Stimulated activated CD8-positive, alpha-beta memory T cell treated with anti-CD3 and anti-CD28 coated beads, Interleukin-2, amount 100 ng/mL, for 48 hours (primary cell): ENCODE data around the gene VSIR.

Source experiments
- DNase-seq, 2 donors: peaks; one replicate each; pipeline ENCODE4 v3.0.0-alpha.2; 2020; ENCODE audit warnings: low read depth in 2 of 2

The VSIR gene

DNA sequence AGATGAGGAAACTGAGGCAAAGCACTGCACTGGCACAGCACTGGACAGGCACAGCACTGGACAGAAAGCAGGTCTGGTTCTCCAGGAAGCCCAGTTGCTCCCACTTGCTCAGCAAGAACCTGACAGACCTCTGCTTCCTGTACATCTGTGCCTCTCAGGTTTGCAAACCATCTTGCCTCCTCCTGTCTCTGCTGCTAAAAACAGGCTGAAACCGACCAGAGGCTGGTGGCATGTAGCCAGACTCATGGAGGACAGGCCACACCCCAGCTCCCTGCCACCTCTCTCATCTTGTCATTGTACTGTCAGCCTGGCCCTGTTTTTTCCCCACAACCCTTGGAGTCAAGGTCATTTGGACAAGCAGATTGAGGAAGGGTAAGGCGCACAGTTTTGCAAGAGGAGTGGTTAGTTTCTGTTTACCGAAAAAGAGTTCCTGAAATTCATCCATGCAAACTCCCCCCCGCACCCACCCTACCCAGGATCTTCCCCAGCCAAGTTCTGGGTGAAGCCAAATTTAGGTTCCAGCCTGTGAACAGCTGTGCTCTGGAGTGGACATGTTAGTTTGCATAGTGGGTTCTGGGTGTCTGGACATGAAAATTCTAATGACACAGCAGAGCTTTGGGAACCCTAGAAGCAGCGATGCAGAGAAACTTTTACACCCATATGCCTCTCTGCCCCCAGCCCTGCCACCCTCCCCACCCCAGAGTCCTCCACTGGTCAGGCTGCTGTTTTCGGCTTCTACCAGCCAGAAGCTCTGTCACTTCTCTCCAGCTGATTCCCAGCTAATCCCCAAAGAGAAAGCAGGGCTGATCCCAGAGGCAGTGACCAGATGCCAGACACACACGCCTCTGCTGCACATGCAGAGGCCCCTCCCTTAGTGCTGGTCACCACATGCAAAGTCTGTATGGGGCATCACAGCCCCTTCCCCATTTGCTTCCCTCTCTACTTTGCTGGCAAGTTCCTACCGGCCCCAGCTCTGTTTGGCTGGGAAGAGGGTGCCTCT is 45.3 kb downstream of the VSIR start:
- DNase-seq, result no peak

GRCh38 chr10:71727105-71727737 is 46.1 kb downstream of the VSIR start:
- no peak for DNase-seq

DNA sequence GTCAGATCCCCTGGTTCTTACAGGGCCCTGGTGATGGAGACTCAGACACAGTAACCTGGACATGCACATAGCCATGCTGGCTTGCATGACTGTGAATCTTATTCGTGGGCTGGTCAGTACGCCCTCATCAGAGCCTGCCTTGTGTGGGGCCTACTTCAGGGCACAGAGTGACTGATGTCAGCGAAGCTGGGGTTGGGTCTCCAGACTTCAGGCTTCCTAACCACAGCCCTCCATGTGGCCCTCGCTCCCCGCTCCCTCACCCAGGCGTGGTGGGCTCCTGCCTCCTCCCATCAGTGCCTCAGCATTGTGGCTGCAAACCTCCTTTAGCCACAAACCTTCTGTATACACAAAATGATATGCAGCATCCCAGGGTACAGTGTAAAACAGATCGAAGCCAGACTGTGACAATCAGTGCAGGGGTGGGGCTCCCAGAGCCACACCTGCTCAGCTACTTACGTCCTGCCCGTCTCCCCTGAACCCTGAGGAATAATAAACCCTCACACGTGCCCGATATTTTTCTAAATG is 46.7 kb downstream of the VSIR start:
- DNase-seq, result peak in 1 of 2 donors; percentile 58

- DNase-seq, result peak; percentile 71 to 76
These were observed 47.2 kb downstream of the VSIR start for GRCh38 chr10:71725998-71726579.

GRCh38 chr10:71725249-71725648 is 48.1 kb downstream of the VSIR start:
- no peak for DNase-seq

GRCh38 chr10:71724539-71724938 is 48.8 kb downstream of the VSIR start:
- DNase-seq, result no peak

DNA sequence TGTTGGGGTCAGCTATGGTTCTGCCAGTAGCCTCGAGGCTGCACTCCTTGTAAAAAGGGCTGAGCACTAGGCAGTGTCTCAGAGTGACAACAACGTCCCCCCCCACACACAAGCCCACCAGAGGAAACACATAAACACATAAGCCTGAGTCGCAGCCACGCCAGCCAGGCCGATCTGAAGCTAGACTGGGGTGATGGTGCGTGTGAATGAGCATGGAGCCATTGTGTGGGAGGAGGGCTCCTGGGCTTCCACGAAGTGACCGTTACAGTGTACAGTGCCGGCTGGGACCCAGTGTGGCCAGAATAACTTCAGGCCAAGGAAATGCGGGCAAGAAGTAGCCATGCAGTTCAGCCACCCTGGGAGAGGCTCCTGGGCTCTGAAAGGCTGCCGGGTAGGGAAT is 50.0 kb downstream of the VSIR start:
- no peak for DNase-seq

DNA sequence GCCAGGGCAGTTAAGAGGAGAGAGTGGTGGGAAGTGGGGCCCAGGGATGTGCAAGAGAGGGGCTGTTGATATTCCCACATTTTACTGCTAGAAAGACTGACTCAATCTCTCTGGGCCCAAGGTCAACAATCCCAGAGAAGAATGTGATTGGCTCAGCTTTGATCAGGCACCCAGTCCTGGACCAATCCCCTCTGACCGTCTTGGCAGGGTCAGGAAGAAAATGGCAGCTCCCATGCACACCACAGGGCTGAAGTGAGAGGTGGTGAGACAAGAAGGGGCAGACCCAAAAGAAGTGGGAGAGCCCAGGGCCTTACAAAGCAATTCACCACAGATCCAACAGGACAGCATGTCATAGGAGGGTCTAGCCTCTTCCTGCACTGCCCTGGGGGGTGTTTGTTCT is 50.5 kb downstream of the VSIR start:
- no peak for DNase-seq

- no peak for DNase-seq
These were observed 52.0 kb downstream of the VSIR start for GRCh38 chr10:71721313-71721712.

- no peak for DNase-seq
These were observed 53.0 kb downstream of the VSIR start for GRCh38 chr10:71720288-71720687.

- no peak for DNase-seq
These were observed 53.7 kb downstream of the VSIR start, which contains the start of gene C10orf105 for GRCh38 chr10:71719464-71720201. Gene C10orf105 (minus strand): TSS chr10:71719778. CDS start chr10:71716337, 3,441 bp downstream.

- DNase-seq, result no peak
These were observed 54.3 kb downstream of the VSIR start for GRCh38 chr10:71719042-71719441.

DNA sequence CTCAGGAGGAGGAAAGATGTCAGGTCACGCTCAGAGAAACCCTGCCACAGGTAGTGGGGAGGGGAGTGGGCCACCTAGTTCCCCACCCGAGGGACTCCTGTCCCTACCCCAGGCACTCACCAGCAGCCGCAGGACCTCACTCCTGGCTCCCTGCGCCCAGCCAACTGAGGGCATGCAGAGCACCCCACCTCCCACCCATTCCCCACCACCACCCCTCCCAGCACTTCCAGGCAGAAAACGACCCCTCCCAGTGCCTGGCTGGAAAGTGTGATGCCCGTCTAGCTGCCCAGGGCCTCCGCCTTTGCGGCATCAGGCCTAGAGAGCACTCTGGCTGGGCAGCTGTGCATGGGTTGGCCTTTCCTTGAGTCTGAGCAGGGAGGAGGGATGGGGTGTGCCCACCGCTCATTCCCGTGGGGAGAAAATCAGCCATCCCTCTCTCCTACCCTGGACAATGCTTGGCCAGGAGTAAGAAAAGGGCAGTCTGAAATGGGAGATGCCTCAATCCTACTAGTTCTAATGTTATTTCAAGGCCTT is 55.1 kb downstream of the VSIR start:
- DNase-seq, result no peak

DNA sequence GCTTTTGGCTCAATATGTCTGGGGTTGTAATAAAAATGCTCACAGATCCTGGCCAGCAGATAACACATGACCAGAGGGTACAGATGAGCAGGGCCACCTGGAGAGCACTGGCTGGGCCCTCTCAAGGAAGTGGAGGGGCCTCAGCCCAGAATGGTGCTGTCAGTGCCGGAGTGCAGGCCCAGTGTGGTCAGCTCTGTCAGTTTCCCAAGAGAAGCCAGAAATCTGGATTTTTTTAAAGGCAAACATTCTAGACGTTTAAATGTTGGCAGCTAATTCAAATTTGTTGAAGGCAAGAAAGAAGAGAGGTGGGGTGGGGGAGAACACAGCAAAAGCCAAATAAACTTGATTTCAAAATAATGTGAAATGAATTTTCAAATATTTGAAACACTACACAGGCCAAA is 55.8 kb downstream of the VSIR start:
- DNase-seq, result no peak

- DNase-seq, result no peak
These were observed 56.3 kb downstream of the VSIR start for GRCh38 chr10:71717056-71717455.

DNA sequence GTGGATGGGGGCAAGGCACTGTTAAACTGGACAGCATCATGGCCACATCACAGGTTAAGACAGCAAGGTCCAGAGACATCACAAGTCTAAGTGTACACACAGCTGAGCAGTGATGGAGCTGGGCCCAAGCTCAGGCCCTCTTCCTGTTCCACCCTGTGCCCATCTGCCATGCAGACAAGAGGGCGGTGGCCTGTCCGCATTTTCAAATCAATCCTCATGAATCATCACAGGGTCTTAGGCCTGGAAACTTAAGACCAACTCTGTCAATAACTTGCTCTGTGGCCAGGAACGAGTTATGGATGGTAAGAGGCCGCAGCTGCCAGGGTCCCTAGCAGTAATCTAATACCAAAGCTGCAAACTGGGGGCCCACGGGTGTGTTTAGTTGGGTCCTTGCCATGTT is 56.9 kb downstream of the VSIR start:
- no peak for DNase-seq

- DNase-seq, result no peak
These were observed 57.5 kb downstream of the VSIR start for GRCh38 chr10:71715860-71716259.

DNA sequence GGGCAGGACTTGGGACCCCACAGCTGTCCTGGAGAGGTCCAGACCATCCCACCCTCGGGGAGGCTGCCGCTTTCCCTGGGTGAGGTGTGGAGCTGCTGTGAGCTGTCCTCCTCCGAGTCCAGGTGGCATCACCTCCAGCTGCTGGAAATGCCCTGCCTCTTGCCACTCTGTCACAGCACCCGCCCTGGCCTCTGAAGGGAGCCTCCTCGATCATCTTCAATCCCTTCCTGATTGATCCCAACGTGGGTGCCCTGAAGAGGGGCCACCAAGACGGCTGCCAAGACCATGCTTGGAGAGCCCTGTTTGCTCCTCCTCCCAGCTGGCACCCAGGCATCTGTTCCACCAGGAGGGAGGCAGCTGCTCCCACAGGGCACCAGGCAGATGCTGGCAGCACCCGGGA is 58.3 kb downstream of the VSIR start:
- no peak for DNase-seq

DNA sequence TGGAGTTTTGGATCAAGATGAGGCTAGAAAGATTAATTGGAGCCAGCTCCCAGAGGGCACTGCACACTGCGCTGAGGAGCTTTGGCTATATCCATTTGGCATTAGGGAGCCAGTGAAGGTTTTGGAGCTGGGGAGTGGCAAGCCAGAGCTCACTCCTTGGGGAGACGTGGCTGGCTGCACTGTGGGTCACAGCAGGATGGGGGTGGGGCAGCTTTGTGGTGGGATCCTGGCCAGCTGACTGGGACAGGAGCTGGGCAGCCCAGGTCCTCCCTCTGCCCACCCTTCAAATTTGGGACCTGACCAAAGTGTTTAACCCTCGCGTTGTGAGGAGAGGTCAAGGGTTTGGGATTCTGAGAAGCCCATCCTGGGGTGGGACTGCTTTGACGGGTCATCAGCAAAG is 58.7 kb downstream of the VSIR start:
- no peak for DNase-seq

DNA sequence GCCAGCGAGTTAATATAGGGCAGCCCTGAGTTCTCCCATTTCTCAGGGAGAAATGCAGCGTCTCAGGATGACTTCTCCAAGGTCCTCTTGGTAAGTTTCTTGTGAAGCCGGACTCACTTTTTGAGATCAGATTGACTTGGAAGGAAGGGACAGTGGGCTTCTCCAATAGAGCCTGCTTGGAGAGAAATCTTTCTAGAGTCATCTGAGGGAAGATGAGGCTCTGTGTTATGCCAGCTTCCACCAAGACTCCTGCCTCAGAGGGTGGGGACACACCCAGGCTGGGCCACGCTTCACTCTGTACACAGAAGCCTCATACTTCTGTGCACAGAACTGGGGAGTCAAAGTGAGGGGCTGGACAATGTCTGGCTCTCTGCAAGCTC is 59.3 kb downstream of the VSIR start:
- no peak for DNase-seq
